SK-N-SH (cell line): ENCODE data around the gene WWOX. TPM values are rescaled to one million over a fixed set of nuclear protein-coding genes. Genes with fewer than 3 reads are reported as not detected.

ENCODE experiments used
- CTCF ChIA-PET: fragments of 300-600, 350-600 bp; formaldehyde crosslinking; extraction: SDS; loops from one replicate; lab custom pipeline; 2021; lab: Yijun Ruan, JAX
- POLR2A ChIA-PET: fragments of 350-600 bp; sonication (Branson Sonifier 250); formaldehyde crosslinking; extraction: SDS; loops from one replicate; lab custom pipeline; 2020; ENCODE audit warnings: antibody characterized with exemption, inconsistent platforms; lab: Yijun Ruan, JAX
- DNase-seq: peaks from one replicate; pipeline ENCODE4 v3.0.0; 2012
- H2AFZ ChIP-seq: fragments of 200-600 bp; sonication (generic); 2 replicates; pipeline ENCODE4 v1.8.1; 2016; ENCODE audit warnings: antibody characterized with exemption, mild to moderate bottlenecking, low read depth
- H3F3A ChIP-seq: fragments of 200-600 bp; sonication (generic); replicated peaks from 2 replicates; pipeline ENCODE3; 2016; ENCODE audit warnings: antibody characterized with exemption, mild to moderate bottlenecking; ENCODE audit not compliant: insufficient read depth
- H3K27ac ChIP-seq, 2 experiments: fragments of 200-500 bp in 1 of 2; fragments of 200-600 bp in 1 of 2; sonication (Bioruptor generic) in 1 of 2; sonication (generic), shearing (Covaris generic) in 1 of 2; 2 replicates each; pipeline versions ENCODE4 v1.5.1 to v1.6.1; 2014 to 2016; ENCODE audit warnings: low read depth in 2 of 2, inconsistent platforms in 1 of 2, low read length in 1 of 2, mild to moderate bottlenecking in 1 of 2, mixed read lengths in 1 of 2
- H3K27me3 ChIP-seq: fragments of 200-600 bp; sonication (generic), shearing (Covaris generic); 2 replicates; pipeline ENCODE4 v1.6.1; 2016; ENCODE audit warnings: mixed run types; ENCODE audit not compliant: insufficient read depth
- H3K36me3 ChIP-seq, 2 experiments: fragments of 200-500 bp in 1 of 2; fragments of 200-600 bp in 1 of 2; sonication (Bioruptor generic) in 1 of 2; sonication (generic) in 1 of 2; replicated peaks in 1 of 2; 2 replicates each; pipeline versions ENCODE3 to v1.5.1; 2014 to 2016; ENCODE audit warnings: low read length in 1 of 2, mild to moderate bottlenecking in 1 of 2; ENCODE audit not compliant: insufficient read depth in 2 of 2, control insufficient read depth in 1 of 2
- H3K4me1 ChIP-seq, 2 experiments: fragments of 200-500 bp in 1 of 2; fragments of 200-600 bp in 1 of 2; sonication (Bioruptor generic) in 1 of 2; sonication (generic), shearing (Covaris generic) in 1 of 2; 2 replicates each; pipeline versions ENCODE4 v1.5.1 to v1.6.1; 2014 to 2016; ENCODE audit warnings: low read depth in 1 of 2, low read length in 1 of 2, mixed run types in 1 of 2; ENCODE audit not compliant: insufficient read depth in 2 of 2, control insufficient read depth in 1 of 2
- H3K4me2 ChIP-seq: fragments of 200-600 bp; sonication (generic), shearing (Covaris generic); 2 replicates; pipeline ENCODE4 v1.6.1; 2017; ENCODE audit warnings: mixed run types
- H3K4me3 ChIP-seq, 2 experiments: fragments of 200-500 bp in 1 of 2; fragments of 200-600 bp in 1 of 2; sonication (Bioruptor generic) in 1 of 2; sonication (generic), shearing (Covaris generic) in 1 of 2; 2 replicates each; pipeline versions ENCODE4 v1.5.1 to v1.8.1; 2014 to 2016; ENCODE audit warnings: low read depth in 2 of 2, inconsistent platforms in 1 of 2, low read length in 1 of 2, mild to moderate bottlenecking in 1 of 2, mixed read lengths in 1 of 2, moderate library complexity in 1 of 2
- H3K79me2 ChIP-seq: fragments of 200-600 bp; sonication (generic); 2 replicates; pipeline ENCODE4 v1.8.1; 2017; ENCODE audit warnings: mild to moderate bottlenecking; ENCODE audit not compliant: insufficient read depth
- H3K9ac ChIP-seq: fragments of 200-600 bp; sonication (generic); 2 replicates; pipeline ENCODE4 v1.6.1; 2017; ENCODE audit warnings: mixed run types
- H3K9me2 ChIP-seq: fragments of 200-600 bp; sonication (generic); 2 replicates; pipeline ENCODE4 v1.6.1; 2017; ENCODE audit warnings: mixed run types
- H3K9me3 ChIP-seq: fragments of 200-600 bp; sonication (generic); 2 replicates; pipeline ENCODE4 v1.6.1; 2017; ENCODE audit warnings: mixed run types, mild to moderate bottlenecking, moderate library complexity
- H4K20me1 ChIP-seq: fragments of 200-600 bp; sonication (generic); 2 replicates; pipeline ENCODE4 v1.6.1; 2017; ENCODE audit warnings: mild to moderate bottlenecking, mixed run types; ENCODE audit not compliant: insufficient read depth
- CHD2 ChIP-seq: fragments of 150-350 bp; IDR thresholded peaks from 2 replicates; pipeline ENCODE4 v1.6.1; 2018; ENCODE audit warnings: low read length; ENCODE audit not compliant: partially characterized antibody
- ELF1 ChIP-seq: IDR thresholded peaks from 2 replicates; pipeline ENCODE4 v1.4.0; 2012
- EP300 ChIP-seq, 2 experiments: IDR thresholded peaks; 2 replicates each; pipeline versions ENCODE4 v1.4.0 to v1.6.1; 2012; ENCODE audit warnings: borderline replicate concordance in 1 of 2, low read depth in 1 of 2, low read length in 1 of 2
- EZH2phosphoT487 ChIP-seq: fragments of 200-600 bp; sonication (generic); IDR thresholded peaks from 2 replicates; pipeline ENCODE4 v1.6.1; 2017; ENCODE audit warnings: low read depth, mixed run types, mild to moderate bottlenecking, antibody characterized with exemption, moderate library complexity, borderline replicate concordance
- FOXJ3 ChIP-seq: sonication (generic); formaldehyde crosslinking; IDR thresholded peaks from 2 replicates; pipeline ENCODE4 v1.5.1; 2020; ENCODE audit warnings: mild to moderate bottlenecking, missing genetic modification reagents
- FOXM1 ChIP-seq: IDR thresholded peaks from 2 replicates; pipeline ENCODE4 v1.4.0; 2012; ENCODE audit warnings: low read depth, mild to moderate bottlenecking
- GABPA ChIP-seq: IDR thresholded peaks from 2 replicates; pipeline ENCODE4 v1.4.0; 2012; ENCODE audit warnings: low read depth, mild to moderate bottlenecking
- JUND ChIP-seq: IDR thresholded peaks from 2 replicates; pipeline ENCODE4 v1.4.0; 2012
- MEF2A ChIP-seq: IDR thresholded peaks from 2 replicates; pipeline ENCODE4 v1.4.0; 2012; ENCODE audit warnings: low read depth, borderline replicate concordance
- NFIC ChIP-seq: IDR thresholded peaks from 2 replicates; pipeline ENCODE4 v1.4.0; 2012; ENCODE audit warnings: borderline replicate concordance
- NRF1 ChIP-seq: IDR thresholded peaks from 2 replicates; pipeline ENCODE4 v1.6.1; 2012; ENCODE audit warnings: low read depth, mild to moderate bottlenecking, low read length
- POLR2AphosphoS5 ChIP-seq: IDR thresholded peaks from 2 replicates; pipeline ENCODE4 v1.6.1; 2012; ENCODE audit warnings: low read depth, low read length
- RFX5 ChIP-seq: IDR thresholded peaks from 2 replicates; pipeline ENCODE4 v1.6.1; 2012; ENCODE audit warnings: mild to moderate bottlenecking, improper control_type of control experiment, low read length
- RXRA ChIP-seq: IDR thresholded peaks from 2 replicates; pipeline ENCODE4 v1.4.0; 2012; ENCODE audit warnings: low read depth, mild to moderate bottlenecking, borderline replicate concordance
- TAF1 ChIP-seq: IDR thresholded peaks from 2 replicates; pipeline ENCODE4 v1.6.1; 2012; ENCODE audit warnings: low read depth, mild to moderate bottlenecking, low read length, moderate library complexity, borderline replicate concordance
- TCF12 ChIP-seq: IDR thresholded peaks from 2 replicates; pipeline ENCODE4 v1.4.0; 2012
- WGBS: methylation state at CpG from one replicate; pipeline ENCODE4 v1.1.6; 2017; ENCODE audit warnings: low lambda C conversion rate; 5-methylcytosine and 5-hydroxymethylcytosine counted together
- polyA plus RNA-seq, 3 experiments: library from polyadenylated mRNA; depleted of rRNA; stranded (reverse); fragments of >200 nt; gene quantifications; 2 replicates each; pipeline ENCODE4 v1.2.3, GENCODE V29; 2012
- TF ChIP-seq, protein P1 (sequence below): IDR thresholded peaks from 2 replicates; pipeline ENCODE4 v1.4.0; 2012; ENCODE audit warnings: low read depth, borderline replicate concordance
- TF ChIP-seq, protein P2 (sequence below): IDR thresholded peaks from 2 replicates; pipeline ENCODE4 v1.6.1; 2012; ENCODE audit warnings: mild to moderate bottlenecking, low read depth, low read length, moderate library complexity
- TF ChIP-seq, protein P3 (sequence below): IDR thresholded peaks from 2 replicates; pipeline ENCODE4 v1.4.0; 2012; ENCODE audit warnings: low read depth
- TF ChIP-seq, protein P4 (sequence below): fragments of 200-600 bp; sonication (generic); IDR thresholded peaks from 2 replicates; pipeline ENCODE4 v1.6.1; 2017; ENCODE audit warnings: antibody characterized with exemption, mild to moderate bottlenecking, moderate library complexity

The WWOX gene
- polyA plus RNA-seq, 1 of the 3 experiments (the other 2 are of a cell fraction): 10.8 TPM

DNA sequence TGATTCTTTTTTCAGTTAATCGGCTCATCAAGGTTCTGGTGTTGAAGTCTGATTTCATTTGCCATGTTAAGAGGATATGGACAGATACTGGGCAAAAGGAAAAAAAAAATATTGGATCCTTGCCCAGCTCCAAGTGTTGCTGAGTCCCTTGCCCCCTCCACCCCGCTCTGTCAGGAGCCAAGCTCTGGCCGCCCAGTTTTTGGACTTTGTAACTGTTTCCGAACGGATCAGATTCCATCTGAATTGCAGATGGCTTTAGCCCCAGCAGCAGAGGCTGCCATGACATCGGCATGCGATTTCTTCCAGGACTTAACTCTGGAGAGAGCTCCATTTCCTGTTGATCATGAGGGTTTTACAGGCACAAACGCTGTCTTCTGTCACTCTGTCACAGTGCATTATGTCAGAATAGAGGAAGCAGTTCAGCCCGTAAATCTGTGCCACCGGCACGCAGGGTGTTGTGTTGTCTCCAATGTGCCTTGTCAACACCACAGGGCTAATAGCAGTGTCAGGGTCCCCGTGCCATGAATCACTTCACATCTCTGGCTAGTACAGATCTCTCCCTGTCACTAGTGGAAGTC, 885.5 kb downstream of the WWOX start (continued):
- TF ChIP-seq NRF1 (no peak), RFX5 (no peak), EP300 (IDR thresholded peaks at IDR 0.05; ENCODE audit: borderline replicate concordance in 1 of 2, low read depth in 1 of 2, low read length in 1 of 2) (0 out of 4 replicates have a peak, but pooled peaks of 1 of the 2 experiments have one; percentile 16), TAF1 (no peak), ELF1 (no peak)
- TF ChIP-seq, protein P1, sequence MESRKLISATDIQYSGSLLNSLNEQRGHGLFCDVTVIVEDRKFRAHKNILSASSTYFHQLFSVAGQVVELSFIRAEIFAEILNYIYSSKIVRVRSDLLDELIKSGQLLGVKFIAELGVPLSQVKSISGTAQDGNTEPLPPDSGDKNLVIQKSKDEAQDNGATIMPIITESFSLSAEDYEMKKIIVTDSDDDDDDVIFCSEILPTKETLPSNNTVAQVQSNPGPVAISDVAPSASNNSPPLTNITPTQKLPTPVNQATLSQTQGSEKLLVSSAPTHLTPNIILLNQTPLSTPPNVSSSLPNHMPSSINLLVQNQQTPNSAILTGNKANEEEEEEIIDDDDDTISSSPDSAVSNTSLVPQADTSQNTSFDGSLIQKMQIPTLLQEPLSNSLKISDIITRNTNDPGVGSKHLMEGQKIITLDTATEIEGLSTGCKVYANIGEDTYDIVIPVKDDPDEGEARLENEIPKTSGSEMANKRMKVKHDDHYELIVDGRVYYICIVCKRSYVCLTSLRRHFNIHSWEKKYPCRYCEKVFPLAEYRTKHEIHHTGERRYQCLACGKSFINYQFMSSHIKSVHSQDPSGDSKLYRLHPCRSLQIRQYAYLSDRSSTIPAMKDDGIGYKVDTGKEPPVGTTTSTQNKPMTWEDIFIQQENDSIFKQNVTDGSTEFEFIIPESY: no peak
- TF ChIP-seq, protein P2, sequence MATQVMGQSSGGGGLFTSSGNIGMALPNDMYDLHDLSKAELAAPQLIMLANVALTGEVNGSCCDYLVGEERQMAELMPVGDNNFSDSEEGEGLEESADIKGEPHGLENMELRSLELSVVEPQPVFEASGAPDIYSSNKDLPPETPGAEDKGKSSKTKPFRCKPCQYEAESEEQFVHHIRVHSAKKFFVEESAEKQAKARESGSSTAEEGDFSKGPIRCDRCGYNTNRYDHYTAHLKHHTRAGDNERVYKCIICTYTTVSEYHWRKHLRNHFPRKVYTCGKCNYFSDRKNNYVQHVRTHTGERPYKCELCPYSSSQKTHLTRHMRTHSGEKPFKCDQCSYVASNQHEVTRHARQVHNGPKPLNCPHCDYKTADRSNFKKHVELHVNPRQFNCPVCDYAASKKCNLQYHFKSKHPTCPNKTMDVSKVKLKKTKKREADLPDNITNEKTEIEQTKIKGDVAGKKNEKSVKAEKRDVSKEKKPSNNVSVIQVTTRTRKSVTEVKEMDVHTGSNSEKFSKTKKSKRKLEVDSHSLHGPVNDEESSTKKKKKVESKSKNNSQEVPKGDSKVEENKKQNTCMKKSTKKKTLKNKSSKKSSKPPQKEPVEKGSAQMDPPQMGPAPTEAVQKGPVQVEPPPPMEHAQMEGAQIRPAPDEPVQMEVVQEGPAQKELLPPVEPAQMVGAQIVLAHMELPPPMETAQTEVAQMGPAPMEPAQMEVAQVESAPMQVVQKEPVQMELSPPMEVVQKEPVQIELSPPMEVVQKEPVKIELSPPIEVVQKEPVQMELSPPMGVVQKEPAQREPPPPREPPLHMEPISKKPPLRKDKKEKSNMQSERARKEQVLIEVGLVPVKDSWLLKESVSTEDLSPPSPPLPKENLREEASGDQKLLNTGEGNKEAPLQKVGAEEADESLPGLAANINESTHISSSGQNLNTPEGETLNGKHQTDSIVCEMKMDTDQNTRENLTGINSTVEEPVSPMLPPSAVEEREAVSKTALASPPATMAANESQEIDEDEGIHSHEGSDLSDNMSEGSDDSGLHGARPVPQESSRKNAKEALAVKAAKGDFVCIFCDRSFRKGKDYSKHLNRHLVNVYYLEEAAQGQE: no peak

DNA sequence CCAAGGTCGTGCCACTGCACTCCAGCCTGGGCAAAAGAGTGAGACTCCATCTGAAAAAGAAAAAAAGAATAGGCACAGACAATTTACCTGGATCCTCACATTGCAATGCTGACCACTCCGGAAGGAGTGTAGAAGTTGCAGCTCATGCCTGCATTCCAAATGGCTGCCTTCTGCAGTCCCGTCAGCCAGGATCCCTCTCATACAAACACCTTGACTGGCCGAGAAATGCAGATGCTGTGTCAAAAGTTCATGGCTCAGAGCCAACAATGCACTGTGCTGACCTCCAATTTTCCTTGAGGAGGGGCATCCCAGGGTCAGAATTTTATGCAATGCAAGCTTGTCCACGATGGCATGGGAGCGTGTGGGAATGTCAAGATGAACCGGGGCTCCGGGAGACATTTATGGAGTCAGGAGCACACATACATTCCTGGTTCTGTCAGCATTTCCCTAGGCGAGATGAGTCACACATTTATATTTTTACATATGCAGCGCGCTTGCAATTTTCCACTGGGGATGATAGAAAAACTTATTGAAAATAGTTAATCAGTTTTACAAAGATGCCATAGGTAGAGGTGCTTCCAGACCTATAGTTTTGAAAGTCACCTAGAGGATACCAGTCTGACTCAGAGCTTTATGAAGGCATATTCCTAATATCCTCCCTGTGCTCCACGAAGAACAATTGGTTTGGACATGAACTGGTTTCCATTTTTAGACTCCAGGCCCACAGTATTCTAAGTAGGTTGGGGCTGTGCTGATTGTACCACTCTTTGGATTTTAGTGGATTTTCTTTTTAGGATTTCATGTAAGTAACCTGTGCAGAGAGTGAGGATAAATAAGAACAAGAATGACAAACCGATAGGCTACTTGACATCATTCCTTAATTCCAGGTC, 886.5 kb downstream of the WWOX start:
- no peak overlapping the region for H3K27ac ChIP-seq
- H3K4me3 ChIP-seq: no peak overlapping the region
- H3K9me2 ChIP-seq: no peaks in the 10 kb centered on the region
- H2AFZ ChIP-seq: no peak overlapping the region
- no peaks in the 10 kb centered on the region for H3K27me3 ChIP-seq
- no peaks in the 10 kb centered on the region for H4K20me1 ChIP-seq
- peaks cover 0 to 9% of the 10 kb centered on the region in 2 experiments; a peak in 1 of 4 replicates for H3K4me1 ChIP-seq
- no peaks in the 10 kb centered on the region for H3K9me3 ChIP-seq
- TF ChIP-seq NFIC (no peak), FOXJ3 (CRISPR knock-in tag) (no peak), CHD2 (no peak), MEF2A (no peak), EZH2phosphoT487 (no peak), POLR2AphosphoS5 (no peak), TCF12 (no peak), GABPA (no peak), JUND (no peak), ELF1 (no peak), EP300 (IDR thresholded peaks at IDR 0.05; ENCODE audit: borderline replicate concordance in 1 of 2, low read depth in 1 of 2, low read length in 1 of 2) (no peak), RXRA (no peak), FOXM1 (no peak)
- TF ChIP-seq, protein P3, sequence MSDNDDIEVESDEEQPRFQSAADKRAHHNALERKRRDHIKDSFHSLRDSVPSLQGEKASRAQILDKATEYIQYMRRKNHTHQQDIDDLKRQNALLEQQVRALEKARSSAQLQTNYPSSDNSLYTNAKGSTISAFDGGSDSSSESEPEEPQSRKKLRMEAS: no peak
- TF ChIP-seq, protein P4, sequence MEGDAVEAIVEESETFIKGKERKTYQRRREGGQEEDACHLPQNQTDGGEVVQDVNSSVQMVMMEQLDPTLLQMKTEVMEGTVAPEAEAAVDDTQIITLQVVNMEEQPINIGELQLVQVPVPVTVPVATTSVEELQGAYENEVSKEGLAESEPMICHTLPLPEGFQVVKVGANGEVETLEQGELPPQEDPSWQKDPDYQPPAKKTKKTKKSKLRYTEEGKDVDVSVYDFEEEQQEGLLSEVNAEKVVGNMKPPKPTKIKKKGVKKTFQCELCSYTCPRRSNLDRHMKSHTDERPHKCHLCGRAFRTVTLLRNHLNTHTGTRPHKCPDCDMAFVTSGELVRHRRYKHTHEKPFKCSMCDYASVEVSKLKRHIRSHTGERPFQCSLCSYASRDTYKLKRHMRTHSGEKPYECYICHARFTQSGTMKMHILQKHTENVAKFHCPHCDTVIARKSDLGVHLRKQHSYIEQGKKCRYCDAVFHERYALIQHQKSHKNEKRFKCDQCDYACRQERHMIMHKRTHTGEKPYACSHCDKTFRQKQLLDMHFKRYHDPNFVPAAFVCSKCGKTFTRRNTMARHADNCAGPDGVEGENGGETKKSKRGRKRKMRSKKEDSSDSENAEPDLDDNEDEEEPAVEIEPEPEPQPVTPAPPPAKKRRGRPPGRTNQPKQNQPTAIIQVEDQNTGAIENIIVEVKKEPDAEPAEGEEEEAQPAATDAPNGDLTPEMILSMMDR: no peak
- TF ChIP-seq, all 33 proteins: peak for 0
- H3K36me3 ChIP-seq: no peaks in the 10 kb centered on the region
- POLR2A ChIA-PET: no interaction called here
- no peaks in the 10 kb centered on the region for H3F3A ChIP-seq
- H3K79me2 ChIP-seq: no peaks in the 10 kb centered on the region
- CTCF ChIA-PET: no interaction called here
- WGBS: 57% methylated on average over 13 of the region's 13 CpGs
- H3K9ac ChIP-seq: no peak overlapping the region
- no peak for DNase-seq
- no peak overlapping the region for H3K4me2 ChIP-seq
